Lower leg skin (tissue), 4 donors: ENCODE results near the gene CERK. TPM values are rescaled to one million over a fixed set of nuclear protein-coding genes. Genes with fewer than 3 reads are reported as not detected.
A peak's percentile ranks its signal among the peaks of the same experiment; 100 is the strongest.
"Not testable (repeated sequence)": the region's sequence is repeated elsewhere in the genome, so short reads cannot be mapped to it uniquely, and the experiment has no call there.

Source experiments
- DNase-seq, 2 donors: peaks; one replicate each; pipeline ENCODE4 v3.0.0-alpha.2; 2019; ENCODE audit warnings: low spot score in 2 of 2
- H3K4me3 ChIP-seq: fragments of 200-600 bp; sonication (generic); 2 replicates; pipeline ENCODE4 v1.5.1; 2017; ENCODE audit warnings: mild to moderate bottlenecking, low read depth; ENCODE audit not compliant: poor library complexity, severe bottlenecking
- CTCF ChIP-seq, 3 donors: fragments of 450-650 bp; IDR thresholded peaks; one replicate each; pipeline ENCODE4 v1.5.1; 2016; ENCODE audit warnings: antibody characterized with exemption in 3 of 3, mild to moderate bottlenecking in 3 of 3, moderate library complexity in 2 of 3
- POLR2A ChIP-seq, 2 donors: fragments of 450-650 bp; IDR thresholded peaks; one replicate each; pipeline ENCODE4 v1.6.1; 2016 to 2017; ENCODE audit warnings: antibody characterized with exemption in 2 of 2, mild to moderate bottlenecking in 1 of 2, moderate library complexity in 1 of 2
- WGBS, 2 donors: methylation state at CpG; one replicate each; pipeline ENCODE4 v1.1.5; 2018; 5-methylcytosine and 5-hydroxymethylcytosine counted together
- intact Hi-C: fragments of 100-400 bp; cut with DNase I; formaldehyde crosslinking; loops from one replicate; pipeline ENCODE4 v1.15.0; 2023; ENCODE audit warnings: low total_unique reads
- total RNA-seq, 4 donors: library from RNA; depleted of rRNA; stranded (reverse); fragments of >200 nt; gene quantifications; one replicate each; pipeline ENCODE4 v1.1.0, GENCODE V29; 2016

The CERK gene
- total RNA-seq: 10 to 100 TPM; 38.9 to 49.6 (median 41.5) TPM

GRCh38 chr22:46737976-46738646, at the start of gene CERK:
Gene CERK (minus strand): TSS chr22:46738252. CDS start chr22:46738148, 104 bp downstream.
- intact Hi-C loops: no loop called here
- peak within 1 kb of the TSS; percentile 91 for H3K4me3 ChIP-seq
- WGBS, 2 donors: 0% methylated on average over 5 to 19 of the region's 99 CpGs
- TF ChIP-seq CTCF (IDR thresholded peaks at IDR 0.05) (no peak), POLR2A (IDR thresholded peaks at IDR 0.05) (no peak)
- DNase-seq: peak; percentile 62 to 95

DNA sequence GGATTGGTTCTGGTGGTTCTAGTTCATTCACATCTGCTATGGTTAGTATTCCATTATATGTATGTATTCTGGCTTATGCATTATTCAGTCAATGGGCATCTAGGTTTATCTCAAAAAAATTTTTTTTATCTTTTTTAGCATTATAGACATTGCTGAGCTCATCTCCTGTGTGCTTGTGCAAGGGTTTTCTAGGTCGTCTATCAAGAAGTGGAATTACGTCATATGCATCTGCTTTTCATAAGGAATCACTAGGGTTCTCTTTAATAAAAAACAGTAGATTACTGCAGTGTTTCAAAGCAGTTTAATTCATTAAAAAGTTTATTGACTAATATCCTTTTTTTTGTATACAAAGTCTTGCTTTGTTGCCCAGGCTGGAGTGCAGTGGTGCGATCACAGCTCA, 45.7 kb upstream of the CERK start:
- WGBS, 2 donors: 64 to 66% methylated on average over 3 of the region's 3 CpGs
- H3K4me3 ChIP-seq: no peak overlapping the region
- intact Hi-C loops: no loop called here
- no peak for TF ChIP-seq CTCF (IDR thresholded peaks at IDR 0.05)
- TF ChIP-seq POLR2A (IDR thresholded peaks at IDR 0.05): no peak
- no peak for DNase-seq

DNA sequence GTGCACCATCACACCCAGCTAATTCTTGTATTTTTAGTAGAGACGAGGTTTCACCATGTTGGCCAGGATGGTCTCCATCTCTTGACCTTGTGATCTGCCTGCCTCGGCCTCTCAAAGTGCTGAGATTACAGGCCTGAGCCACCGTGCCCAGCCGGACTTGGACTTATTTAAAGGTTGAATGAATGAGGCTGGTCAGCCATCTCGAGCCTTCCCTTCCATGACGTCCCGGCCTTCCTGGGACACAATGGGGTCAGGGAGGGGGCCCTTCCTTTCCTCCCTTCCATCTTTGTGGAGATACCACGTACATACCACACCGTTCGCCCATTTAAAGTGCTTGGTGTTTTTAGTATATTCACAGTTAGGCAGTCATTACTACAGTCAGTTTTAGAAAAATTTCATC, 44.1 kb upstream of the CERK start:
- 91 to 96% methylated on average over 10 of the region's 10 CpGs for WGBS, 2 donors
- intact Hi-C loops, DNase-seq, H3K4me3 ChIP-seq: not testable (repeated sequence)

- WGBS, 2 donors: 96% methylated on average over 9 of the region's 9 CpGs
- no peak overlapping the region for H3K4me3 ChIP-seq
- TF ChIP-seq POLR2A (IDR thresholded peaks at IDR 0.05) (no peak), CTCF (IDR thresholded peaks at IDR 0.05) (no peak)
- intact Hi-C loops: no loop called here
- no peak for DNase-seq
Measured at GRCh38 chr22:46781291-46781690, 43.2 kb upstream of the CERK start.

- H3K4me3 ChIP-seq: no peak overlapping the region
- intact Hi-C loops: no loop called here
- DNase-seq: no peak
- TF ChIP-seq CTCF (IDR thresholded peaks at IDR 0.05): no peak
- no peak for TF ChIP-seq POLR2A (IDR thresholded peaks at IDR 0.05)
- WGBS, 2 donors: 76 to 78% methylated on average over 9 of the region's 9 CpGs
Measured at GRCh38 chr22:46780453-46780852, 42.4 kb upstream of the CERK start.

DNA sequence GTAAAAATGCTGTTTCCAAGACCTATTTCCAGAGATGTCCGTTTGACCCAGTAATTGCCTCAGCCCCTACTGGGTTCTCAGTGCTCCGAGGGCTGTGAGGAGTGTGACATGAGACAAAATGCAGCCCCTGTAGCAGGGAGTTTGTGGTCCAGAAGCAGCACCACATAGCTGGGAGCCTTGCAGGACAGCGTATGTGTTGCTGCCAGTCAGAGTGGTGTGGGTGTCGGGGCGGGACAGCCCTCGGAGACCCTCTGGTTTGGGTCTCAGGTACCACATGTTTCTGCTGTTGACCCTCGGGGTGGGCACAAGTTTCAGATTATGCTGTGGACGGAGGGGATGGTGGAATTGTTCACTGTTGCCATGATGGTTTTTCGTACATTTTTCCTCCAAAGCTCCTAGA, 41.6 kb upstream of the CERK start:
- TF ChIP-seq CTCF (IDR thresholded peaks at IDR 0.05) (no peak), POLR2A (IDR thresholded peaks at IDR 0.05) (no peak)
- no peak overlapping the region for H3K4me3 ChIP-seq
- no peak for DNase-seq
- intact Hi-C loops: no loop called here
- 90 to 91% methylated on average over 9 of the region's 9 CpGs for WGBS, 2 donors
